K562 (cell line): Measurements from ENCODE around the gene STPG4. TPM values are rescaled to one million over a fixed set of nuclear protein-coding genes. Genes with fewer than 3 reads are reported as not detected.

Experiments used
- ATAC-seq: fragments of 200-7000 bp; cut with Tn5 transposase; 3 replicates; pipeline ENCODE4 v1.9.1; 2020; ENCODE audit warnings: moderate library complexity
- BruUV-seq: library from RNA; stranded (reverse); fragments of 400-500 nt; replicated peaks from 2 replicates; lab custom pipeline; 2021; lab: Mats Ljungman, UMichigan
- CTCF ChIA-PET: fragments of 300-600 bp; formaldehyde crosslinking; extraction: SDS; loops from one replicate; lab custom pipeline; 2021; ENCODE audit warnings: low intra/inter-chr PET ratio; lab: Yijun Ruan, JAX
- POLR2A ChIA-PET: fragments of 300-600, 350-650 bp; sonication (Branson Sonifier 250); formaldehyde crosslinking; extraction: SDS; loops from one replicate; lab custom pipeline; 2021; ENCODE audit warnings: antibody characterized with exemption, inconsistent platforms; lab: Yijun Ruan, JAX
- DNase-seq, 4 experiments: peaks; one replicate each; pipeline versions ENCODE4 v3.0.0 to v3.0.0-alpha.2; 2011 to 2018; ENCODE audit warnings: low spot score in 3 of 4, mixed read lengths in 3 of 4; ENCODE audit errors: extremely low read depth in 1 of 4
- FAIRE-seq: peaks from 2 replicates; lab custom pipeline; 2011; peaks lifted over from hg19 to GRCh38; lab: Jason Lieb, UNC
- H2AFZ ChIP-seq: 2 replicates; pipeline ENCODE4 v1.6.0; 2011; ENCODE audit warnings: low read depth, low read length, control low read depth, inconsistent platforms
- H3K27ac ChIP-seq: fragments of 200-600 bp; 3 replicates; pipeline ENCODE4 v1.8.0; 2011; ENCODE audit warnings: low read depth, mild to moderate bottlenecking, control low read depth, inconsistent platforms, low read length, moderate library complexity, mixed read lengths; ENCODE audit errors: extremely low read depth
- H3K27me3 ChIP-seq, 2 experiments: fragments of 300-600 bp in 1 of 2; 2 replicates in 1 of 2; 3 replicates in 1 of 2; pipeline versions ENCODE4 v1.6.0 to v1.8.0; 2011; ENCODE audit warnings: inconsistent platforms in 2 of 2, low read length in 2 of 2, mild to moderate bottlenecking in 1 of 2, mixed read lengths in 1 of 2, moderate library complexity in 1 of 2; ENCODE audit not compliant: control insufficient read depth in 2 of 2, insufficient read depth in 2 of 2
- H3K36me3 ChIP-seq: fragments of 300-600 bp; 3 replicates; pipeline ENCODE4 v1.8.0; 2011; ENCODE audit warnings: mild to moderate bottlenecking, low read length, inconsistent platforms; ENCODE audit not compliant: control insufficient read depth, insufficient read depth
- H3K4me1 ChIP-seq, 2 experiments: fragments of 200-600 bp in 1 of 2; replicated peaks in 1 of 2; 2 replicates in 1 of 2; 3 replicates in 1 of 2; pipeline versions ENCODE4 v1.5.1 to v1.8.0; 2011; ENCODE audit warnings: inconsistent platforms in 2 of 2, low read length in 2 of 2, mild to moderate bottlenecking in 1 of 2, mixed read lengths in 1 of 2, moderate library complexity in 1 of 2; ENCODE audit not compliant: control insufficient read depth in 2 of 2, insufficient read depth in 2 of 2
- H3K4me2 ChIP-seq: 2 replicates; pipeline ENCODE4 v1.6.1; 2011; ENCODE audit warnings: low read length, control low read depth, inconsistent platforms, mixed read lengths; ENCODE audit not compliant: insufficient read depth
- H3K4me3 ChIP-seq: fragments of 200-600 bp; sonication (generic), shearing (Covaris generic); 2 replicates; pipeline ENCODE4 v1.5.1; 2016; ENCODE audit warnings: control low read depth, inconsistent platforms
- H3K79me2 ChIP-seq: fragments of 200-600 bp; 3 replicates; pipeline ENCODE4 v1.8.0; 2011; ENCODE audit warnings: low read length, inconsistent platforms; ENCODE audit not compliant: control insufficient read depth, insufficient read depth
- H3K9ac ChIP-seq, 2 experiments: 2 replicates each; pipeline versions ENCODE4 v1.6.0 to v1.6.1; 2011; ENCODE audit warnings: low read depth in 2 of 2, low read length in 2 of 2, control low read depth in 1 of 2, inconsistent platforms in 1 of 2, mild to moderate bottlenecking in 1 of 2, mixed read lengths in 1 of 2; ENCODE audit not compliant: insufficient read depth in 1 of 2
- H3K9me1 ChIP-seq: one replicate; pipeline ENCODE4 v1.6.0; 2011; ENCODE audit warnings: inconsistent platforms, mild to moderate bottlenecking, low read length, moderate library complexity; ENCODE audit not compliant: control insufficient read depth, insufficient read depth
- H3K9me3 ChIP-seq: replicated peaks from 2 replicates; pipeline ENCODE4 v1.5.1; 2011; ENCODE audit warnings: low read depth, low read length, inconsistent platforms; ENCODE audit not compliant: control insufficient read depth, insufficient read depth
- H4K20me1 ChIP-seq: replicated peaks from 2 replicates; pipeline ENCODE4 v1.6.1; 2011; ENCODE audit warnings: low read length, inconsistent platforms, mixed read lengths; ENCODE audit not compliant: control insufficient read depth, insufficient read depth
- CEBPZ ChIP-seq: fragments of 150-350 bp; IDR thresholded peaks from 2 replicates; pipeline ENCODE4 v1.6.1; 2014; ENCODE audit warnings: low read depth, mild to moderate bottlenecking, low read length, borderline replicate concordance
- NR2F6 ChIP-seq: fragments of 450-650 bp; formaldehyde crosslinking; IDR thresholded peaks from 2 replicates; pipeline ENCODE4 v1.4.0; 2020; ENCODE audit warnings: mild to moderate bottlenecking
- RBM14 ChIP-seq: fragments of 200-400 bp; formaldehyde crosslinking; IDR thresholded peaks from 2 replicates; pipeline ENCODE4 v1.6.1; 2018; ENCODE audit warnings: low read depth, mild to moderate bottlenecking, low read length, moderate library complexity, borderline replicate concordance; ENCODE audit not compliant: insufficient read depth
- TRIM25 ChIP-seq: fragments of 450-650 bp; IDR thresholded peaks from 2 replicates; pipeline ENCODE4 v1.7.0; 2016; ENCODE audit warnings: borderline replicate concordance
- ZMIZ1 ChIP-seq, 2 experiments: fragments of 150-350 bp in 1 of 2; IDR thresholded peaks; 2 replicates each; pipeline ENCODE4 v1.6.1; 2012 to 2016; ENCODE audit warnings: low read depth in 2 of 2, low read length in 2 of 2, mild to moderate bottlenecking in 1 of 2, moderate library complexity in 1 of 2
- WGBS: fragments of 100-300 bp; shearing (Covaris generic); methylation state at CpG from one replicate; pipeline ENCODE4 v1.1.6; 2016; ENCODE audit warnings: low coverage, mixed read lengths; ENCODE audit not compliant: insufficient coverage; ENCODE audit errors: missing lambda C conversion rate; 5-methylcytosine and 5-hydroxymethylcytosine counted together
- in situ Hi-C: fragments of 300-500 bp; cut with MboI; formaldehyde crosslinking; loops from 4 replicates; pipeline ENCODE4 v1.15.0; 2018; ENCODE audit warnings: inconsistent platforms, mixed read lengths
- intact Hi-C: fragments of 100-400 bp; cut with micrococcal nuclease; formaldehyde crosslinking; loops from 2 replicates; pipeline ENCODE4 v1.14.2; 2022
- polyA plus RNA-seq, 8 experiments: library from polyadenylated mRNA; depleted of rRNA in 4 of 8; stranded (reverse) in 5 of 8; unstranded in 3 of 8; fragments of >200 nt; fragmentation: Nextera tagmentation in 2 of 8; fragmentation: Illumina TruSeq in 1 of 8; extraction: Ambion mirVana in 2 of 8; extraction: Trizol in 1 of 8; gene quantifications; 2 replicates each; pipeline versions ENCODE4 v1.2.1 to v1.2.3, GENCODE V29; 2011 to 2014; ENCODE audit warnings: inconsistent platforms in 1 of 8, missing spikeins in 1 of 8
- total RNA-seq, 7 experiments: library from RNA; depleted of rRNA in 6 of 7; stranded (reverse); fragments of >200 nt in 6 of 7; fragmentation: Illumina TruSeq in 2 of 7; extraction: Trizol in 2 of 7; gene quantifications; 2 replicates each; pipeline versions ENCODE4 v1.2.1 to v1.2.3, GENCODE V29; 2011 to 2021; ENCODE audit warnings: low replicate concordance in 1 of 7

Gene STPG4
- total and polyA plus RNA-seq, 9 of the 15 experiments (the other 6 are each of a cell fraction or from before 2014, with no cell fraction given), result 0.10 to 0.68 (median 0.22) TPM; not detected in 6

GRCh38 chr2:47072728-47073191, 82.3 kb downstream of the STPG4 start:
- Histone ChIP-seq H3K9me3 (no peaks in the 10 kb centered on the region), H3K9me1 (no peaks in the 10 kb centered on the region), H3K79me2 (no peaks in the 10 kb centered on the region), H2AFZ (no peak overlapping the region), H3K27me3 (no peaks in the 10 kb centered on the region), H3K4me1 (peaks cover 0 to 11% of the 10 kb centered on the region in 2 experiments; a peak in 3 of 5 replicates), H3K4me3 (no peak overlapping the region), H3K36me3 (no peaks in the 10 kb centered on the region), H3K9ac (no peak overlapping the region), H3K27ac (no peak overlapping the region)
- WGBS, result 68% methylated on average over 9 of the region's 9 CpGs
- no TSS peak for BruUV-seq
- intact Hi-C loops (no loop called here), in situ Hi-C loops (no loop called here)
- FAIRE-seq, result no peak
- POLR2A ChIA-PET, result interaction anchor here (0.6 to 1.3 kb wide), 3 partner anchors 14 to 520 kb away, joined by 3 to 4 read pairs (median 3); no protein-coding TSS in a partner anchor
- CTCF ChIA-PET, result no interaction called here
- DNase-seq, result no peak
- no peak for TF ChIP-seq TRIM25
- TF ChIP-seq ZMIZ1 (IDR thresholded peaks at IDR 0.05; ENCODE audit: low read depth in 2 of 2, low read length in 2 of 2), result no peak
- no peak for TF ChIP-seq RBM14
- no peak for TF ChIP-seq CEBPZ
- no peak for TF ChIP-seq NR2F6
- TF ChIP-seq, all 486 proteins: peak for 0
- ATAC-seq, result no peak
- Histone ChIP-seq H3K4me2 (no peak overlapping the region), H4K20me1 (peaks cover 12% of the 10 kb centered on the region; the same call in 1 of the 2 replicates)
